CD4-positive, alpha-beta T cell treated with Interleukin-2 at 100 ng/mL for 4 hours (primary cell): ENCODE results near the gene UNC93B1.
A peak's percentile ranks its signal among the peaks of the same experiment; 100 is the strongest.
"Not testable (repeated sequence)": the region's sequence is repeated elsewhere in the genome, so short reads cannot be mapped to it uniquely, and the experiment has no call there.

Source experiments
- DNase-seq: peaks from one replicate; pipeline ENCODE4 v3.0.0-alpha.2; 2020; ENCODE audit warnings: low spot score

The UNC93B1 gene

GRCh38 chr11:68009391-68010089 is 5.6 kb upstream of the UNC93B1 start:
- DNase-seq, result no peak

GRCh38 chr11:68008381-68009337 is 4.8 kb upstream of the UNC93B1 start:
- no peak for DNase-seq

- DNase-seq, result no peak
Measured at GRCh38 chr11:68007498-68008380, 3.8 kb upstream of the UNC93B1 start.

GRCh38 chr11:68006606-68007166 is 2.8 kb upstream of the UNC93B1 start:
- no peak for DNase-seq

- DNase-seq, result no peak
Measured at GRCh38 chr11:68004551-68005335, 846 bp upstream of the UNC93B1 start.

GRCh38 chr11:68002938-68003845 is 705 bp downstream of the UNC93B1 start:
- peak; percentile 50 for DNase-seq

DNA sequence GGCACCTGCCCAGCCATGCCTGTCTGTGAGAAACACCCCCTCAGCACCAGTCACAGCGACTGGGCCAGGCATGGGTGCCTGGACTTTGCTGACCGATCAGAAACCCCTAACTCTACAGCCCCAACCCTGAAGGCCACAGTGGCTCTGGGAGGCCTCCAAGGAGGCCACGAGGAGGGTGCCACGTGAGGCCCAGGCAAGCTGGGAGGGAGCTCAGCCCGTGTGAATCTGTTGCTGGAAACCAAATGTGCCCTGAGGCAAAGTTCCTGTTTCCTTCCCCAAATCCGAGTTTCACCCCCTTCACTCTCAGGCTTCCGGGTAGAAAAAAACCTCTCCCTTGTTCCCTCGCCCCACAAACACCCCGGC is 1.3 kb downstream of the UNC93B1 start:
- DNase-seq, result no peak

DNA sequence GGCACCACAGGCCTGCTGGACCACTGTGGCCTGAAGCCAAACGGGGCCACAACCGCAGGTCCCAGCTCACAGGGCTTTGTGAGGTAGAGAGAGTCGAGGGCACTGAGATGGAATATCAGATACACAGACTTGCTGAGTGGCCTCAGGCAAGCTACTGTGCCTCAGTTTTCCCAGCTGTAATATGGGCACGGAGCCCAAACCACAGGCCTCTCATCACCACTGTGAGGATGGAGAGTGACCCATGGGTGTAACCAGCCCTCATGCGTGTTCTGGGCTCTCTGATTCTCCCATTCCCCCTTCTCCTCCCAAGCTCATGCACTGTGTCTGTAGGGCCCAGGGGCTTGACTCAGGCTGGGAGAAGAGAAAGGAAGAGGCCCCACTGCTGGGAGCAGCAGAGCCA is 4.2 kb downstream of the UNC93B1 start:
- no peak for DNase-seq

DNA sequence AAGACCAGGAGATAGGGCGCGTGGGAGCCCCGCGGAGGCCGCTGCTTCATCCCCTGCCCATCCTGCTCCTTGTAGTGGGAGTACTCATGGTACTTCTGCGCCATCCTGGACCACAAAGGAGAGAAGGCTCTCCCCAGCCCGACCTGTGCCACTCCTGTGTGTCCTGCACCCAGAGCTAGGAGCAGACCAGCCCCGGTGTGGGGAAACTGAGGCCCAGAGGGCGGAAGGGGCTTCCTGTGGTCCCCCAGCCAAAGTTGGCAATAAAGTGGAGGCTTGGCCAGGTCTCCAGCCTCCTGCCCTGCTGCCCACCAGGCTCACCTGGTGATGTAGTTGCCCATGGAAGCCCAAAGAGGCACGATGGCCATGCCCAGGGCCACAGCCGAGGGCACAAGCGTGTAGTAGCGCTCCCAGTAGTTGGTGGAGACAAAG is 4.7 kb downstream of the UNC93B1 start:
- no peak for DNase-seq

DNA sequence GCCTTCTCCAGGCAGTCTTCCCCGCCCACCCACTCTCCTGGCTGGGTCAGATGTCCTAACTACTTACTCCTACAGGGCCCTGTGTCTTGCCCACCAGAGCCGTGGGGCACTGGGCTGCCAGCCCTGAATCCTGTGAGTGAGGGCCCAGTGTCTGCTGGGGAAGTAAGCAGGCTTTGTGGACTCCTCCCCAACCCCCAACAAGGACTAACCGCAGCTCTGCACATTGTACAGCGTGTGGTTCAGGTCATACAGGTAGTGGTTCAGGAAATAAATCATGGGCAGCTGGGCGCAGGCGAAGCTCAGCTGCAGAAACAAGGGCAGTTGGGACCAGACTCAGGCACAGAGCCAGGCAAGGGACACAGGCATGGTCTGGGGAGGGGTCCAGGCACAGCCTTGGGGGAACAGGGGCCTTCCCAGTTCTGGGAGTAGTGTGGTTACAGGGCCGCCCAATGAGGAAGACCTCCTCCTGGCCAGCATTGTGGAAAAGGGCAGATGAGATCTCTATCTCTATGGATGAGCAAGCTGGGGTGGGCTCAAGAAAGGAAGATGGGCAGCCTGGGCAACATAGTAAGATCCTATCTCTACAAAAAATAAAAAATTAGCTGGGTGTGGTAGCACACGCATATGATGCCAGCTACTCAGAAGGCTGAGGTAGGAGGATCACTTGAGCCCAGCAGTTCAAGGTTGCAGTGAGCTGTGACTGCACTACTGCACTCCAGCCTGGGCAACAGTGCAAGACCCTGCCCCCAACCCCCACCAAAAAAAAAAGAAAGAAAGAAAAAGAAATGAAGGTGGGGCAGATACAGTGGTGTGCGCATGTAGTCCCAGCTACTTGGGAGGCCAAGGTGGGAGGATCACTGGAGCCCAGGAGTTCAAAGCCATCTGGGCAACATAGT is 5.5 kb downstream of the UNC93B1 start:
- no peak for DNase-seq

GRCh38 chr11:67997475-67997921 is 6.4 kb downstream of the UNC93B1 start:
- DNase-seq, result no peak

- DNase-seq, result peak; percentile 17
Measured at GRCh38 chr11:67996622-67997474, 7.0 kb downstream of the UNC93B1 start.

- no peak for DNase-seq
Measured at GRCh38 chr11:67996051-67996450, 7.8 kb downstream of the UNC93B1 start.

GRCh38 chr11:67995579-67995978 is 8.3 kb downstream of the UNC93B1 start:
- not testable (repeated sequence) for DNase-seq

GRCh38 chr11:67995129-67995528 is 8.8 kb downstream of the UNC93B1 start:
- not testable (repeated sequence) for DNase-seq

DNA sequence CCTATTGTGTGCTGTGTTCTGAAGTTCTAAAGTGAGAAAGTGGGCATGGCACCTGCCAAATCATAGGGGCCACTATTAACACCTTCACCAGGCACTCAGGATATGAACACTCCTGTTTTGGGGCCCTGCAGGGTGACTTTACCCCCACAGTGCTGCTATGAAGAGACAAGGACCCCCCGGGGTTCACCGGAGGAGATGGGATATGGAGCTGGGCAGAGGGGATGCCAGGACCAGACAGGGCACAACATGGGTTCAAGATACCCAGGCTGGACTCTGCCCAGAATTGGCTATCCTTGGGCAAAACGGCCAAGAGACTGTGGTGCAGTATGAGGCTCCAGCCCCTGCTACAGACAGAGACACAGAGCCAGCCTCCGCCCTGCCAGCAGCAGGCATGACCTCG is 9.5 kb downstream of the UNC93B1 start:
- not testable (repeated sequence) for DNase-seq

- peak; percentile 56 for DNase-seq
Measured at GRCh38 chr11:67993821-67994220, 10.1 kb downstream of the UNC93B1 start.
